Fibroblast of lung (primary cell): Measurements from ENCODE around the gene GALNT17. TPM values are rescaled to one million over a fixed set of nuclear protein-coding genes. Genes with fewer than 3 reads are reported as not detected.
A peak's percentile ranks its signal among the peaks of the same experiment; 100 is the strongest.
"Not testable (repeated sequence)": the region's sequence is repeated elsewhere in the genome, so short reads cannot be mapped to it uniquely, and the experiment has no call there.

Source experiments
- DNase-seq, 2 donors: peaks; one replicate each; pipeline versions ENCODE4 v3.0.0 to v3.0.0-alpha.2; 2010; ENCODE audit warnings: low read depth in 2 of 2
- H2AFZ ChIP-seq: 2 replicates; pipeline ENCODE4 v1.5.1; 2012; ENCODE audit warnings: low read length, control low read depth, inconsistent platforms
- H3K27ac ChIP-seq: 2 replicates; pipeline ENCODE4 v1.5.1; 2011; ENCODE audit warnings: low read length, control low read depth; ENCODE audit not compliant: insufficient read depth
- H3K27me3 ChIP-seq: 2 replicates; pipeline ENCODE4 v1.5.1; 2011; ENCODE audit warnings: mild to moderate bottlenecking, low read length; ENCODE audit not compliant: control insufficient read depth, insufficient read depth
- H3K36me3 ChIP-seq: 2 replicates; pipeline ENCODE4 v1.5.1; 2011; ENCODE audit warnings: low read length; ENCODE audit not compliant: control insufficient read depth, insufficient read depth
- H3K4me1 ChIP-seq: 2 replicates; pipeline ENCODE4 v1.5.1; 2011; ENCODE audit warnings: low read length; ENCODE audit not compliant: control insufficient read depth, insufficient read depth; ENCODE audit errors: extremely low read depth
- H3K4me2 ChIP-seq: 2 replicates; pipeline ENCODE4 v1.5.1; 2011; ENCODE audit warnings: low read length, control low read depth; ENCODE audit not compliant: insufficient read depth; ENCODE audit errors: extremely low read depth
- H3K4me3 ChIP-seq, 4 experiments: fragments of 200-600 bp in 1 of 4; sonication (generic) in 1 of 4; replicated peaks in 1 of 4; 2 replicates each; pipeline ENCODE4 v1.5.1; 2011 to 2016; ENCODE audit warnings: low read length in 4 of 4, low read depth in 3 of 4, mild to moderate bottlenecking in 3 of 4, control low read depth in 2 of 4, inconsistent platforms in 1 of 4, mixed read lengths in 1 of 4; ENCODE audit not compliant: insufficient read depth in 1 of 4; ENCODE audit errors: control extremely low read depth in 1 of 4
- H3K79me2 ChIP-seq: 2 replicates; pipeline ENCODE4 v1.5.1; 2012; ENCODE audit warnings: mild to moderate bottlenecking, low read length, inconsistent platforms; ENCODE audit not compliant: control insufficient read depth, insufficient read depth
- H3K9ac ChIP-seq: 2 replicates; pipeline ENCODE4 v1.5.1; 2011; ENCODE audit warnings: mild to moderate bottlenecking, low read length, control low read depth; ENCODE audit not compliant: insufficient read depth
- H3K9me3 ChIP-seq: 2 replicates; pipeline ENCODE4 v1.5.1; 2012; ENCODE audit warnings: low read depth, low read length; ENCODE audit not compliant: control insufficient read depth, insufficient read depth
- H4K20me1 ChIP-seq: 2 replicates; pipeline ENCODE4 v1.5.1; 2011; ENCODE audit warnings: low read length; ENCODE audit not compliant: control insufficient read depth, insufficient read depth; ENCODE audit errors: extremely low read depth
- CTCF ChIP-seq, 2 donors: IDR thresholded peaks in 1 of 2; conservative IDR thresholded peaks in 1 of 2; 1 replicate in 1 of 2; 2 replicates in 1 of 2; pipeline ENCODE4 v1.5.1; 2011 to 2012; ENCODE audit warnings: low read length in 2 of 2, control low read depth in 1 of 2, inconsistent platforms in 1 of 2, low read depth in 1 of 2, mild to moderate bottlenecking in 1 of 2
- EZH2 ChIP-seq: IDR thresholded peaks from 2 replicates; pipeline ENCODE4 v1.5.1; 2012; ENCODE audit warnings: low read length, control low read depth, mild to moderate bottlenecking; ENCODE audit errors: missing control alignments
- polyA plus RNA-seq, 2 donors: library from polyadenylated mRNA; depleted of rRNA in 1 of 2; stranded (reverse) in 1 of 2; unstranded in 1 of 2; fragments of >200 nt; gene quantifications; 2 replicates each; pipeline ENCODE4 v1.2.1, GENCODE V29; 2011 to 2012; ENCODE audit warnings: missing spikeins in 1 of 2
- total RNA-seq: library from RNA; depleted of rRNA; stranded (reverse); fragments of >200 nt; gene quantifications from 2 replicates; pipeline ENCODE4 v1.2.1, GENCODE V29; 2014

GALNT17 gene
- total and polyA plus RNA-seq, 2 donors (not counting 1 experiment from before 2014, with no cell fraction given) = under 0.01 TPM; not detected in 1

GRCh38 chr7:71637578-71637977 lies 505.6 kb downstream of the GALNT17 start:
- no peak overlapping the region for H2AFZ ChIP-seq
- no peak overlapping the region for H3K4me3 ChIP-seq
- H4K20me1 ChIP-seq = no peaks in the 10 kb centered on the region
- H3K27me3 ChIP-seq = no peaks in the 10 kb centered on the region
- no peaks in the 10 kb centered on the region for H3K79me2 ChIP-seq
- TF ChIP-seq EZH2 (no peak), CTCF (conservative IDR thresholded peaks at IDR 0.05 in 1 of 2, IDR thresholded peaks at IDR 0.05 in 1 of 2; ENCODE audit: low read depth in 1 of 2, low read length in 2 of 2) (no peak)
- DNase-seq = peak; percentile 74 to 89
- no peak overlapping the region for H3K27ac ChIP-seq
- H3K4me2 ChIP-seq = peak overlapping the region; percentile 17
- peaks cover 10% of the 10 kb centered on the region for H3K4me1 ChIP-seq
- H3K9ac ChIP-seq = no peak overlapping the region
- no peaks in the 10 kb centered on the region for H3K36me3 ChIP-seq
- no peaks in the 10 kb centered on the region for H3K9me3 ChIP-seq

GRCh38 chr7:71638108-71638507 lies 506.2 kb downstream of the GALNT17 start:
- no peak for DNase-seq
- no peaks in the 10 kb centered on the region for H3K27me3 ChIP-seq
- no peak overlapping the region for H3K4me3 ChIP-seq
- no peak overlapping the region for H3K9ac ChIP-seq
- no peaks in the 10 kb centered on the region for H3K36me3 ChIP-seq
- H3K4me1 ChIP-seq = peaks cover 8% of the 10 kb centered on the region
- H3K79me2 ChIP-seq = no peaks in the 10 kb centered on the region
- no peaks in the 10 kb centered on the region for H3K9me3 ChIP-seq
- no peak overlapping the region for H3K27ac ChIP-seq
- no peak overlapping the region for H3K4me2 ChIP-seq
- no peaks in the 10 kb centered on the region for H4K20me1 ChIP-seq
- H2AFZ ChIP-seq = no peak overlapping the region
- TF ChIP-seq EZH2 (no peak), CTCF (conservative IDR thresholded peaks at IDR 0.05 in 1 of 2, IDR thresholded peaks at IDR 0.05 in 1 of 2; ENCODE audit: low read depth in 1 of 2, low read length in 2 of 2) (no peak)

GRCh38 chr7:71639382-71640085 lies 507.6 kb downstream of the GALNT17 start:
- Histone ChIP-seq H3K36me3 (no peaks in the 10 kb centered on the region), H3K27ac (no peak overlapping the region), H3K4me3 (no peak overlapping the region), H3K9ac (no peak overlapping the region), H3K27me3 (no peaks in the 10 kb centered on the region), H3K4me2 (no peak overlapping the region), H2AFZ (no peak overlapping the region), H4K20me1 (no peaks in the 10 kb centered on the region), H3K9me3 (no peaks in the 10 kb centered on the region), H3K4me1 (peaks cover 2% of the 10 kb centered on the region), H3K79me2 (no peaks in the 10 kb centered on the region)
- TF ChIP-seq EZH2 = no peak
- TF ChIP-seq CTCF (conservative IDR thresholded peaks at IDR 0.05 in 1 of 2, IDR thresholded peaks at IDR 0.05 in 1 of 2; ENCODE audit: low read depth in 1 of 2, low read length in 2 of 2) = no peak
- no peak for DNase-seq

- H2AFZ ChIP-seq, H3K79me2 ChIP-seq, H3K4me2 ChIP-seq, H4K20me1 ChIP-seq, H3K36me3 ChIP-seq, H3K9ac ChIP-seq, H3K27me3 ChIP-seq, H3K4me1 ChIP-seq, H3K4me3 ChIP-seq, H3K9me3 ChIP-seq, H3K27ac ChIP-seq, DNase-seq: not testable (repeated sequence)
Observed at GRCh38 chr7:71643031-71643430, 511.1 kb downstream of the GALNT17 start.
